Skeletal muscle satellite cell (primary cell): ENCODE data around the gene F5.

Experiments used
- H3K27me3 ChIP-seq: 2 replicates; pipeline ENCODE4 v1.7.0; 2013; ENCODE audit warnings: low read length; ENCODE audit not compliant: control insufficient read depth, insufficient read depth
- H3K36me3 ChIP-seq: 2 replicates; pipeline ENCODE4 v1.7.0; 2013; ENCODE audit warnings: mild to moderate bottlenecking, control low read depth, low read length; ENCODE audit not compliant: insufficient read depth
- H3K4me1 ChIP-seq: 2 replicates; pipeline ENCODE4 v1.7.0; 2013; ENCODE audit warnings: low read length; ENCODE audit not compliant: control insufficient read depth, insufficient read depth
- H3K4me2 ChIP-seq: 2 replicates; pipeline ENCODE4 v1.7.0; 2013; ENCODE audit warnings: mild to moderate bottlenecking, low read length
- H3K4me3 ChIP-seq: 2 replicates; pipeline ENCODE4 v1.7.0; 2013; ENCODE audit warnings: low read length
- H3K9ac ChIP-seq: 2 replicates; pipeline ENCODE4 v1.7.0; 2013; ENCODE audit warnings: mild to moderate bottlenecking, low read depth, low read length, moderate library complexity
- H3K9me3 ChIP-seq: replicated peaks from 2 replicates; pipeline ENCODE4 v1.7.0; 2013; ENCODE audit warnings: mild to moderate bottlenecking, control low read depth, low read length

The F5 gene

DNA sequence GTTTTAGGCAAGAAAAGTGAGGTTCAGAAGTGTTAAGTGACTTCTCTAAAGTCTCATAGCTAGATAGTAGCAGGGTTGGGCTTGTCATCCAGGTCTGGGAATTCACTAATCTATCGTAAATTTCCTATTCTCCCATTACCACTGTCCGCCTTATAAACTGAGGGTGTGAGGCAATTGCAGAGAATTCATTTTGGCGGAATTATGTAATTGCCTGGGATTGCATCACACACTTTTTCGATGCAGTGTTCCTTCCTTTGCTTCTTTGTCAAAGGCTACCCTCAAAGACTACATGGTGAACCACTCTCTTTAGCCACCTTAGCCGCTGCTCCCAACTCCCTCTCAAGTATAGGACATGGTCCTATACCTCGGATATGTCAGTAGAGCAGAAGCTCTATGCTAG is 24.6 kb upstream of the F5 start:
- H3K9ac ChIP-seq = no peak overlapping the region
- no peak overlapping the region for H3K4me3 ChIP-seq
- no peaks in the 10 kb centered on the region for H3K36me3 ChIP-seq
- H3K4me2 ChIP-seq = no peak overlapping the region
- H3K9me3 ChIP-seq = no peaks in the 10 kb centered on the region
- no peaks in the 10 kb centered on the region for H3K4me1 ChIP-seq
- no peaks in the 10 kb centered on the region for H3K27me3 ChIP-seq

DNA sequence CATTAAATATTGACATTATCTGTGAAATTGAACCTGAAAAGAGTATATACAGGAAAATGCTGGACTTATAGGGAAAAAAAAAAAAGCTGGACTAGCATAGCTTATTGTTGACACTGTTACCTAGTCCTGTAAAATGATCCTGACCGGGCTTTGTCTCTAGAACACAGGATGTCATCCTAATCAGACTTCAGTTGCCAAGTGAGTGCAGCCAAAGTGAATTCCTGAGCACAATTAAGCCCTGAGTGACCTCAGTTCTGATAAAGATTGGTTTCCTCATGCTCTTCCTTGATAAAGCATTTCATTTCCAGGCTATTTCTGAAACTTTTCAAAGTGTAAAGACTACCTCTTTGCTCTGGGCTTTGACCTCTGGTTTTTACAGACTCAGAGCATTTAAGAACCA is 23.8 kb upstream of the F5 start:
- Histone ChIP-seq H3K27me3 (no peaks in the 10 kb centered on the region), H3K4me2 (no peak overlapping the region), H3K9me3 (no peaks in the 10 kb centered on the region), H3K4me1 (no peaks in the 10 kb centered on the region), H3K9ac (no peak overlapping the region), H3K36me3 (no peaks in the 10 kb centered on the region), H3K4me3 (no peak overlapping the region)

DNA sequence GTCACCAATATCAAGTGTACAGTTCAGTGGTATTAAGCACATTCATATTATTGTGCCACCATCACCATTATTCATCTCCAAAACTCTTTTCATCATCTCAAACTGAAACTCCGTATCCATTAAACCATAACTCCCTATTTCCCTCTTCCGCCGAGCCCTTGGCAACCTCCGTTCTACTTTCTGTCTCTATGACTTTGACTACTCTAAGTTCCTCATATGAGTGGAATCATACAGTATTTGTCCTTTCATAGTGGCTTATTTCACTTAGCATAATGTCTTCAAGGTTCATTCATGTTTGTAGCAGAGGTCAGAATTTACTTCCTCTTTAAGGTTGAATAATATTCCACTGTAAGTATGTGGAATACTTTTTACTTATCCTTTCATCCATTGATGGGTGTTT is 21.9 kb upstream of the F5 start:
- Histone ChIP-seq H3K4me1 (no peaks in the 10 kb centered on the region), H3K36me3 (no peaks in the 10 kb centered on the region), H3K4me3 (no peak overlapping the region), H3K27me3 (no peaks in the 10 kb centered on the region), H3K9me3 (no peaks in the 10 kb centered on the region), H3K9ac (no peak overlapping the region), H3K4me2 (no peak overlapping the region)

DNA sequence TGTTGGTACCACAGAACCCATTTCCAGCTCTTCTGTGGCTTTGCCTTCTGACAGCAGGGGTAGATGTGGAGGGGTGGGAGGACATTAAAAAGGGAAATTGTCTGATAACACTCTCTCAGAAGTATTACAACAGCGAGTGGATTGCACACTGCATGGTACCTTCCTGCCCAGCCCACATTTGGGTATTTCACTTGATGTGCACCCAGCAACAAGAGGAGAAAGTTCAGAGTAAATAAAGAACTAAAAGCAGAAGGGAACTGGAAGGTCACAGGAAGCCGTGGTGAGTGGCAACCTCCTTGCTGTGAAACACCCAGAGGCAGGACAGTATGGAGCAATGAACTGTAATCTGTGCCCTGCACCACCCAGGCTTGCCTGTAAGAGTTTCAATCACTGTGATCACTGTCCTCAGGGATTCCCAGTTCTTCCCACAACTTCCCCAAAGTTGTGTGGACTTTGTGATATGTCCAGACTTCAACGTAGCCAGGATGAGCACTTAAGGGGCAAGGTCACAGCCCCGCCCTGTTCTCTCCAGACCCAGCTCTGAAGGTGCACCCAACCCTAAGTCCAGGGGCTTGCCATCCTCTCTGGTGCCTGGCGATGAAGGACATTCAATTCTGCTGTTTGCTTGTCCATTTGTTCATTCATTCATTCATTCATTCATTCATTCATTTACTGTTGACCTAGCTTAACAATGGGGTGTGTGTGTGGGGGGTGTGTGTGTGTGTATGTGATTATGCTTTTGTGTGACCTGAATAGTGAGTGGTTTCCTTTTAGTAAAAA is 18.7 kb upstream of the F5 start:
- no peaks in the 10 kb centered on the region for H3K9me3 ChIP-seq
- no peak overlapping the region for H3K4me3 ChIP-seq
- H3K4me1 ChIP-seq = no peaks in the 10 kb centered on the region
- H3K36me3 ChIP-seq = no peaks in the 10 kb centered on the region
- H3K4me2 ChIP-seq = no peak overlapping the region
- H3K27me3 ChIP-seq = no peaks in the 10 kb centered on the region
- H3K9ac ChIP-seq = no peak overlapping the region

DNA sequence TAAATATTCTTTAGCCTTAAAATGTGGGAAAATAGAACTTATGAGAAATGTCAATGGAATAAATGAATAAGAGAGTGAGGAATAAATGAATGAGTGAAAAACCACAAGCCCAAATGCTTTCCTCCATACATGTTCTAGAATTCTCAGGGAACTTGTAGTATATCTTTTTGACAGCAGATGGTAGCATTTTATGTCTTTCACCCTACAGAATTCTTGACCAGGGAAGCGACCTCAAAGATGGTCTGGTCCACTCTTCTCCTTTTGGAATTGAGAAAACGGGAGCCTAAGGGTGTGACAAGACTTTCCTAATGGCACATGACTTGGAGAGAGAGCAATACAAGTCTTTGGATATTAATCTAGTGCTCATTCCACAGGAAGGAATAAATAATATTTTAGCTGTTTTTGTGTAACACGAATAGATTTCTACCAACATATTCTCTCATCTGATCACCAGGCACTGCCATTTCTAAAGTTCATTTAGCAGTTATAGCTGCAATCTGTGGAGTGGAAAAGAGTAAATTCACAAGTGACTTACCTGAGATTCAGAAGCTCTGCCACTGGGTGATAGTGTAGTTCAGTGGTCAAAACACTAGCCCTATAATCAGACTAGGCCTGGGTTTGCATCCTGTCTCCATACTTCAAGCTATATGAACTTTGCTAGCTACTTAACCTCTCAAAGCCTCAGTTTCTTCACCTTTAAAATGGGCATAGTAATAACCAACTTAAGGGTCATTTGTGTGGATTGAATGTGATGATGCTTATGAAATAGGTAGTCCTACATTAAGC is 15.0 kb upstream of the F5 start:
- Histone ChIP-seq H3K4me1 (no peaks in the 10 kb centered on the region), H3K9me3 (no peaks in the 10 kb centered on the region)

DNA sequence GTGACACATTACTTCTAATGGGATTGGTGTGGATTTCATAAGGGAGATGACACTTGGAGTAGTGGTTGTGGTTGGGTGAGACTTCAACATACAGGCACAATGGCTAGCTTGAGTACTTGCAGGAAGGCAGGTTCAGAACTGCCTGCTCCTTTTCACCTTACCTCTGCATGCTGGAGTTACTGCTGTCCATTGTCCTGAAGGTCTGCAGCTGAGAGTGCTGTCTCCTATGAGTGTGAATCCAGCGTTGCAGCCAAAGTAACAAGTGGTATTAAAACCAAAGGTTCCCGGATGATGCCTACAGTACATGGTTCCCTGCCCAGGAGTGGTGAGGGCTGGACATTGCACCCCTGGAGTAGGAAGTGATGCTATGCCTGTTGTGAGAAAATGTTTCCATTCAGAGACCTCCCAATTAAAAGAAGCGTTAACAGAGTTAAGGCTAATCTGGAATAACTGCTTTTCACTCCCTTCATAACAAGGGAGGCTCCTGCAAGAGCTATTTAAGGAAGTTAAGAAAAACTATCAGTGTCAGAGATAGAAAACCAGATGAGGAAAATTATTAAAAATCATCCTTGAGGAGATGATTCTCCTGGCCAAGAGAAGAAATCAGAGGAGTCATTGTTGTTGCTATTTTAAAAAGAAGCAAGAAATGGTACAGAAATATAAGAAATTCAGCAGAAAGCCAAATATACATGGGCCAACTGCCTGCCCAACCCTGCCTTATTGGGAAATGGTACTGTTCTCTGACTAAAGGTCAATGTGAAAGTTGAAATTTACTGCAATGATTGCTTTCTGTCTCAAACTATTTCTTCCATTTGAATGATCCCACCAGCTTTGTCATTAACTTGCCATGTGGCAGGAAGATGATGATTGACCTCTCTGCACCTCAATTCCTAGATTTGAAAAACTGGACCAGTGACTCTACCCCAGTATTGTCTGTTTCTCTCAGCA is 9.8 kb upstream of the F5 start:
- H3K4me3 ChIP-seq = no peak overlapping the region
- H3K9ac ChIP-seq = no peak overlapping the region
- no peak overlapping the region for H3K4me2 ChIP-seq
- H3K27me3 ChIP-seq = peaks cover 21% of the 10 kb centered on the region
- H3K4me1 ChIP-seq = no peaks in the 10 kb centered on the region
- no peaks in the 10 kb centered on the region for H3K9me3 ChIP-seq
- no peaks in the 10 kb centered on the region for H3K36me3 ChIP-seq

More for the DNA sequence above, 15.0 kb upstream of the F5 start:
- Histone ChIP-seq H3K4me3 (no peak overlapping the region), H3K27me3 (peaks cover 5% of the 10 kb centered on the region), H3K9ac (no peak overlapping the region), H3K36me3 (no peaks in the 10 kb centered on the region), H3K4me2 (no peak overlapping the region)

DNA sequence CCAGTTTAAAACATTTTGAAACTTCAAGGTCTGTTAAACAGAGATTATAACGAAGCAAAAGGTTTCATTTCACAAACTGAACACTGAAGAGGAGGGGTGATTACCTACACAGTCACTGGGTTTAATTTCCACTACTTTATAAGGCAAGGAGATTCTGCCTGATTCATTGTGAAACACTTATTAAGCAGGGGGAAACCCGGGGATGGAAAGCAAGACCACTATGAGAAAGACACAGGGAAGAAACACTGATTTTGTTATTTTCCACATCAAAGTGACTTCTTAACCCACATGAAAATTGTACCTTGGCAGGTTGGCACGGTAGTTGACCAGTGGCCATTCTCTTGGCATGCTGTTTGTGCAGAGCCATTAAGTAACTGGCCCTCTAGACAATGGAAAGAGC is 8.1 kb upstream of the F5 start:
- H3K36me3 ChIP-seq = no peaks in the 10 kb centered on the region
- no peaks in the 10 kb centered on the region for H3K4me1 ChIP-seq

DNA sequence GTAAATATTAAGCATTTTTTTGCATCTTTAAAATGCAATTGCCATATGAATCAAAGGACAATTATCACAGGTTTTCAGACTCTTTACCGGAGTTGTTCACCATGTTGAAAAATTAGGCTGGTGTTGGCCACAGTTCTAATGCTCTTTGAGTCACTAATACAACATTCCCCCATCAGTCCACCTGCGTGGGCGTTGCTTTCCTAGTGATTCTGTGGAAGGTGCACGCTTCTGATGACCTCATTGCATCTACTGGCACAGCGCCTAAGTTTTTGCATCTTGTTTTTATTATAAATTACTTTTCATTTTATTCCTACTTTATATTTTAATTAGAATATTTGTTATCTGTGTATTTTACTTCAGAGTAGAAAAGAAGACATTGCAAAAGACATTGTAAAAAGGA is 4.7 kb upstream of the F5 start:
- Histone ChIP-seq H3K4me1 (no peaks in the 10 kb centered on the region), H3K27me3 (peaks cover 25% of the 10 kb centered on the region), H3K4me2 (no peak overlapping the region), H3K4me3 (no peak overlapping the region), H3K9ac (no peak overlapping the region), H3K9me3 (no peaks in the 10 kb centered on the region), H3K36me3 (no peaks in the 10 kb centered on the region)

More for the DNA sequence above, 8.1 kb upstream of the F5 start:
- Histone ChIP-seq H3K4me3 (no peak overlapping the region), H3K27me3 (peaks cover 21% of the 10 kb centered on the region), H3K9me3 (no peaks in the 10 kb centered on the region), H3K4me2 (no peak overlapping the region), H3K9ac (no peak overlapping the region)

DNA sequence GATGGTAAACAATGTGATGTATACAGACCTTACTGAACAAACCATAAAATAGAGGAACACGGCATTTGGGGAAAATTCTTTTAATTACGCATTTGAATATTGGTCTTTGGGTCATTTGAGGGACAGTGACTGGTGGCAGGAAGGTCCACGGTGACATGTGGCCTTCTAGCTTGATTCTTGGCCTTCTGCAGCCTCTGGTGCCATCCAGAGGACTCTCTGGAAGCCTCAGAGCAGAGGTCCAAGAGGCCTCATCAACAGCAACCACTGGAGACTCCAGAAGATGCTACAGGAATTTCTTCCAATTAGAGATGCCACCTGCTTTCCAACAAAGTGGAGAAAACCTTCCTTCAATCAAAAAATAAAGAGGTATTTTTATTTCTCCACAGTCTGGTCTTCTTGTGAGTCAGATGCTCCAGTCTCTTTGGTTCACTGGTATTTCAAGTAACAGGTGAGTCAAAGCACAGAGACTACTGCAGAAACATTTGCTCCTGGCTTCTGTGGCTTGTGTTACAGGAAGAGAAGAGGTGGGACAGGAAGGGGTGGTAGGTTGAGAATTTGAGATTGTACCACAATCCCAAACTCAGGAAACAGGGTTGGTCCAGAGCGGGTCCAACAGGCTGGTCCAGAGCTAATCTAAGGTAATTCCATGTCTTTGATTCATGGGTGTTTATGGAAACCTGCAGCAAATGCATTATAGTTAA is 2.7 kb upstream of the F5 start:
- Histone ChIP-seq H3K4me2 (no peak overlapping the region), H3K4me1 (no peaks in the 10 kb centered on the region), H3K4me3 (no peak overlapping the region), H3K9ac (no peak overlapping the region), H3K36me3 (no peaks in the 10 kb centered on the region), H3K9me3 (no peaks in the 10 kb centered on the region), H3K27me3 (peaks cover 35% of the 10 kb centered on the region)

DNA sequence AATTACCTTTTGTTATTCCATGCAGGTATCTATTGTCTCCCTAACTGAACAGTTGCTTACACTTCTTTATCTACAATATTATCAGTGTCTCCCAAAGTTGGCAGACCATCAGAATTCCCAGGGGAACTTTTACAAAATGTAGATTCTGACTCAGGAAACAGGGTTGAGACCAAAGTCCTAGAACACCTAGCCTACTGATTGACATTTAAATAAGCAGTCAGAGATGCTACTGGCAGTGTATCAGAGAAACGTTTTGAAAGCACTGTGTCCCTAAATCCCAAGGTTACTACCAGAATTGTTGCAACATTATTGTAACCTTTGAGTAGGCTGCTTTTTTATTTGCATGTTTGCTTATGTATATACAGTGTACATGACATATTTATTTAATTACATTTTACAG is 1.8 kb upstream of the F5 start:
- peaks cover 40% of the 10 kb centered on the region for H3K27me3 ChIP-seq
- H3K4me1 ChIP-seq = no peaks in the 10 kb centered on the region
- no peaks in the 10 kb centered on the region for H3K9me3 ChIP-seq
- no peak overlapping the region for H3K4me2 ChIP-seq
- H3K9ac ChIP-seq = no peak overlapping the region
- no peak overlapping the region for H3K4me3 ChIP-seq
- H3K36me3 ChIP-seq = no peaks in the 10 kb centered on the region

DNA sequence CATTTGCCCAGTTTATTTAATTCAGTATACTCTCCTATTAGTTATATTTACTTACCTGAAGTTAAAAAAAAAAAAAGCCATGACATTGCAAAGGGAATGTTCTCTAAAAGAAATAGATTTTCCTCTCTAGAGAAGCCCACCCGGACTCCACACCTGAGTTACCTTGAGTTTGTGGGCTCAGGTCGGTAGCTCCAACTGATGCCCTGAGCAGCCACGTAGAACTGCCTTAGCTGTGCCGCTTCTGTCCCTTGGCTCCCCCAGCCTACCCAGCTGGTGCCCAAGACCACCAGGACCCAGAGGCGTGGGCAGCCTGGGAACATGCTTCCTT is 250 bp downstream of the F5 start:
- Histone ChIP-seq H3K4me1 (no peaks in the 10 kb centered on the region), H3K4me3 (no peak overlapping the region), H3K9ac (no peak overlapping the region)

More for the DNA sequence above, 250 bp downstream of the F5 start:
- Histone ChIP-seq H3K4me2 (peak overlapping the region; percentile 15), H3K36me3 (no peaks in the 10 kb centered on the region), H3K27me3 (peaks cover 38% of the 10 kb centered on the region), H3K9me3 (no peaks in the 10 kb centered on the region)
